GM12878 (cell line): Measurements from ENCODE around the gene SH2D2A. TPM values are rescaled to one million over a fixed set of nuclear protein-coding genes. Genes with fewer than 3 reads are reported as not detected.
A peak's percentile ranks its signal among the peaks of the same experiment; 100 is the strongest.

ENCODE experiments used
- ATAC-seq: fragments of 200-7000 bp; cut with Tn5 transposase; 3 replicates; pipeline ENCODE4 v1.9.1; 2020; ENCODE audit warnings: mild to moderate bottlenecking, moderate library complexity
- BruUV-seq: library from RNA; stranded (reverse); fragments of 400-500 nt; replicated peaks from 2 replicates; lab custom pipeline; 2021; lab: Mats Ljungman, UMichigan
- CTCF ChIA-PET: fragments of 300-600 bp; sonication (Branson Sonifier 250); formaldehyde crosslinking; extraction: SDS; loops from one replicate; lab custom pipeline; 2021; ENCODE audit warnings: inconsistent platforms; lab: Yijun Ruan, JAX
- POLR2A ChIA-PET: fragments of 350-600 bp; formaldehyde crosslinking; extraction: SDS; loops from one replicate; lab custom pipeline; 2021; ENCODE audit warnings: inconsistent platforms; lab: Charles Lee
- RAD21 ChIA-PET: fragments of 300-600 bp; sonication (Branson Sonifier 250); formaldehyde crosslinking; loops from one replicate; lab custom pipeline; 2023; ENCODE audit warnings: antibody characterized with exemption; ENCODE audit not compliant: unreplicated experiment; lab: Charles Lee
- SMC1A ChIA-PET: fragments of 300-600 bp; sonication (Branson Sonifier 250); formaldehyde crosslinking; loops from one replicate; lab custom pipeline; 2023; ENCODE audit not compliant: unreplicated experiment, uncharacterized antibody; lab: Charles Lee
- DNase-seq: peaks from one replicate; pipeline ENCODE4 v3.0.0-alpha.2; 2011; ENCODE audit warnings: low read depth, low spot score
- FAIRE-seq: peaks from 3 replicates; lab custom pipeline; 2011; peaks lifted over from hg19 to GRCh38; lab: Jason Lieb, UNC
- H2AFZ ChIP-seq: 2 replicates; pipeline ENCODE4 v1.6.0; 2011; ENCODE audit warnings: low read depth, low read length, control low read depth; ENCODE audit not compliant: control insufficient read depth
- H3K27ac ChIP-seq: 2 replicates; pipeline ENCODE4 v1.5.1; 2011; ENCODE audit warnings: control low read depth; ENCODE audit not compliant: control insufficient read depth, insufficient read depth
- H3K27me3 ChIP-seq, 2 experiments: replicated peaks in 1 of 2; 2 replicates each; pipeline versions ENCODE4 v1.6.0 to v1.6.1; 2011; ENCODE audit warnings: low read length in 1 of 2; ENCODE audit not compliant: control insufficient read depth in 2 of 2, insufficient read depth in 2 of 2
- H3K36me3 ChIP-seq, 2 experiments: 2 replicates each; pipeline ENCODE4 v1.5.1; 2011; ENCODE audit warnings: low read length in 1 of 2; ENCODE audit not compliant: control insufficient read depth in 2 of 2, insufficient read depth in 2 of 2
- H3K4me1 ChIP-seq: 2 replicates; pipeline ENCODE4 v1.6.1; 2011; ENCODE audit warnings: mild to moderate bottlenecking, low read length, moderate library complexity, mixed read lengths; ENCODE audit not compliant: control insufficient read depth, insufficient read depth
- H3K4me2 ChIP-seq: 2 replicates; pipeline ENCODE4 v1.6.0; 2011; ENCODE audit warnings: control low read depth; ENCODE audit not compliant: control insufficient read depth, insufficient read depth
- H3K4me3 ChIP-seq: fragments of 200-600 bp; sonication (generic); 2 replicates; pipeline ENCODE4 v1.5.1; 2016
- H3K79me2 ChIP-seq: 2 replicates; pipeline ENCODE4 v1.6.0; 2011; ENCODE audit warnings: low read length; ENCODE audit not compliant: control insufficient read depth, insufficient read depth
- H3K9ac ChIP-seq: 2 replicates; pipeline ENCODE4 v1.8.0; 2011; ENCODE audit warnings: low read length, control low read depth, mixed read lengths; ENCODE audit not compliant: control insufficient read depth, insufficient read depth
- H3K9me3 ChIP-seq: replicated peaks from 3 replicates; pipeline ENCODE4 v1.5.1; 2011; ENCODE audit warnings: mild to moderate bottlenecking, low read length; ENCODE audit not compliant: control insufficient read depth, insufficient read depth
- H4K20me1 ChIP-seq: 2 replicates; pipeline ENCODE4 v1.6.0; 2011; ENCODE audit not compliant: control insufficient read depth, insufficient read depth
- E2F4 ChIP-seq: IDR thresholded peaks from 2 replicates; pipeline ENCODE4 v1.6.1; 2012; ENCODE audit warnings: low read depth, low read length, improper control_type of control experiment
- FOXM1 ChIP-seq: IDR thresholded peaks from 2 replicates; pipeline ENCODE4 v1.6.1; 2012; ENCODE audit warnings: low read depth, mild to moderate bottlenecking, inconsistent platforms, low read length, moderate library complexity
- JUND ChIP-seq: IDR thresholded peaks from 2 replicates; pipeline ENCODE4 v1.6.1; 2012; ENCODE audit warnings: low read depth, mild to moderate bottlenecking, low read length, improper control_type of control experiment, moderate library complexity
- YBX1 ChIP-seq: fragments of 450-650 bp; IDR thresholded peaks from 2 replicates; pipeline ENCODE4 v1.6.1; 2016; ENCODE audit warnings: antibody characterized with exemption
- ZNF687 ChIP-seq: fragments of 450-650 bp; IDR thresholded peaks from 2 replicates; pipeline ENCODE4 v1.6.1; 2017; ENCODE audit warnings: mild to moderate bottlenecking, moderate library complexity
- WGBS: methylation state at CpG from one replicate; pipeline ENCODE4 v1.1.6; 2016; ENCODE audit warnings: low lambda C conversion rate; ENCODE audit not compliant: insufficient replicate concordance, insufficient coverage; ENCODE audit errors: missing lambda C conversion rate; 5-methylcytosine and 5-hydroxymethylcytosine counted together
- in situ Hi-C: fragments of 300-500 bp; cut with MboI; formaldehyde crosslinking; loops from 9 replicates; pipeline ENCODE4 v1.14.3; 2018; ENCODE audit warnings: mixed read lengths
- intact Hi-C: fragments of 100-400 bp; cut with micrococcal nuclease; formaldehyde crosslinking; loops from one replicate; pipeline ENCODE4 v1.14.2; 2022; ENCODE audit not compliant: unreplicated experiment
- polyA plus RNA-seq, 11 experiments: library from polyadenylated mRNA; depleted of rRNA in 4 of 11; unstranded in 6 of 11; stranded (reverse) in 5 of 11; fragments of >200 nt; fragmentation: Nextera tagmentation in 4 of 11; fragmentation: Illumina TruSeq in 1 of 11; extraction: Ambion mirVana in 4 of 11; extraction: Trizol in 1 of 11; gene quantifications; 1 replicate in 1 of 11; 2 replicates in 10 of 11; pipeline versions ENCODE4 v1.2.1 to v1.2.3, GENCODE V29; 2011 to 2016; ENCODE audit warnings: inconsistent platforms in 2 of 11, missing spikeins in 2 of 11, low read depth in 1 of 11
- total RNA-seq, 4 experiments: library from RNA; depleted of rRNA in 3 of 4; stranded (reverse); fragments of >200 nt in 3 of 4; fragmentation: Illumina TruSeq in 1 of 4; extraction: Trizol in 1 of 4; gene quantifications; 2 replicates each; pipeline versions ENCODE4 v1.2.1 to v1.2.3, GENCODE V29; 2013 to 2021

The SH2D2A gene
- total and polyA plus RNA-seq, 10 of the 15 experiments (the other 5 are each of a cell fraction or from before 2014, with no cell fraction given), result 0.72 to 15.9 (median 7.0) TPM

GRCh38 chr1:156834322-156834721 lies 17.7 kb upstream of the SH2D2A start (continued):
- TF ChIP-seq E2F4, result no peak
- TF ChIP-seq JUND, result no peak
- no peak for TF ChIP-seq YBX1

- H3K79me2 ChIP-seq, result no peaks in the 10 kb centered on the region
- H3K4me3 ChIP-seq, result no peak overlapping the region
- FAIRE-seq (no peak), ATAC-seq (peak; percentile 37), DNase-seq (no peak)
- BruUV-seq, result no TSS peak
- no peak overlapping the region for H3K27ac ChIP-seq
- ChIA-PET CTCF (interaction anchor here (1.0 to 3.8 kb wide), 8 partner anchors 12 to 144 kb away, joined by 3 to 26 read pairs (median 5); partner anchors contain the start of gene NTRK1), SMC1A (interaction anchor here (0.9 to 2.4 kb wide), 6 partner anchors 12 to 108 kb away, joined by 3 to 8 read pairs (median 6); no protein-coding TSS in a partner anchor), POLR2A (interaction anchor here (0.5 to 1.9 kb wide), 3 partner anchors 12 to 105 kb away, joined by 3 to 4 read pairs (median 4); no protein-coding TSS in a partner anchor), RAD21 (interaction anchor here (0.8 kb wide), 1 partner anchor 144 kb away, joined by 3 read pairs; no protein-coding TSS in a partner anchor)
- no peaks in the 10 kb centered on the region for H3K9me3 ChIP-seq
- H3K36me3 ChIP-seq, result no peaks in the 10 kb centered on the region
- H3K4me1 ChIP-seq, result peaks cover 24% of the 10 kb centered on the region
- intact Hi-C loops, result no loop called here
- no peak overlapping the region for H2AFZ ChIP-seq
- TF ChIP-seq ZNF687, result peak; percentile 54; the same call in 1 of the 2 replicates
- TF ChIP-seq FOXM1, result no peak
- H4K20me1 ChIP-seq, result no peaks in the 10 kb centered on the region
- 34% methylated on average over 2 of the region's 2 CpGs for WGBS
- no peaks in the 10 kb centered on the region for H3K27me3 ChIP-seq
- H3K4me2 ChIP-seq, result no peak overlapping the region
- no peak overlapping the region for H3K9ac ChIP-seq
- in situ Hi-C loops, result no loop called here
Measured at GRCh38 chr1:156833603-156834002, 17.0 kb upstream of the SH2D2A start.
